GM19463 (cell line): Measurements from ENCODE around the gene GDF15.
"Not testable (repeated sequence)": the region's sequence is repeated elsewhere in the genome, so short reads cannot be mapped to it uniquely, and the experiment has no call there.

Experiments used
- ATAC-seq: cut with Tn5 transposase; IDR thresholded peaks from one replicate; pipeline ENCODE4 v1.9.1; 2021; ENCODE audit warnings: mild to moderate bottlenecking, moderate library complexity; ENCODE audit not compliant: unreplicated experiment

The GDF15 gene

GRCh38 chr19:18390065-18390907 is 4.3 kb downstream of the GDF15 start:
- ATAC-seq: no peak

DNA sequence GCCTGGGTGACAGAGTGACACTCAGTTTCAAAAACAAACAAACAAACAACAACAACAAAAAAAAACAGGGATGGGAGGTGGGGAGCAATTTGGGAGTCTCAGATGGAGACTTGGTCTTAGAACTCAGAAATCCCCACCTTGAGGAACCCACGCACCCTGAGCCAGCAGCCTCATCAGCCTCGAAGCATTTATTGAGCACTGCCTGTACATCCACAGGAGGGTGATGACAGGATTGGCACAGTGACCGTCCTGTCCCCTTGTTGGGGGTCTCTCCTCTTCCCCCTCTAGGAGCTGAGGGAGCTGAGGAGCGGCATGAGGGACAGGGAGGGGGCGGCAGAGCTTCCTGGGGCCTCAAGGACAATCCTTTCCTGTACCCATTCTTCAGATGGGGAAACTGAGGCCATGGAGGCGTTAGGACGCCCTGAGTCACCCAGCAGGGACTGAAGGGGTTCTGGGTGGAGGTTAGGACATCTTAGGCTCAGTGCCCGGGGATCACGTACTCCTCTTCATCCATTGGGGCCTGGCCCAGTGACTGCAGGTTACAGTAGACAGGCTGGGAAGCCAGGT is 5.6 kb downstream of the GDF15 start:
- no peak for ATAC-seq

DNA sequence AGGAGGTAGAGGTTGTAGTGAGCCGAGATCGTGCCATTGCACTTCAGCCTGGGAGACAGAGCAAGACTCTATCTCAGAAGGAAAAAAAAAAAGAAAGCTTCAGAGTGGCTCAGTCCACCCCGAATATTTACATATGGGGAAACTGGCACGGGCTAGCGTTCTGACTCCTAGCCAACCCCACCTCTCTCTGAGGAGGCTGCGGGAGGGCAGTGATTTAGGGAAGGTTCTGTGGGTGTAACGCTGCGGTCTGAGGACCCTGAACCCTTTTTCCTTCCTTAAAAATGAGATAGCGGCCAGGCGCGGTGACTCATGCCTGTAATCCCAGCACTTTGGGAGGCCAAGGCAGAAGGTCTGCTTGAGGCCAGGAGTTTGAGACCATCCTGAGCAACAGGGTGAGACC is 6.5 kb downstream of the GDF15 start:
- ATAC-seq: no peak

- ATAC-seq: no peak
Observed at GRCh38 chr19:18392926-18393325, 7.0 kb downstream of the GDF15 start.

DNA sequence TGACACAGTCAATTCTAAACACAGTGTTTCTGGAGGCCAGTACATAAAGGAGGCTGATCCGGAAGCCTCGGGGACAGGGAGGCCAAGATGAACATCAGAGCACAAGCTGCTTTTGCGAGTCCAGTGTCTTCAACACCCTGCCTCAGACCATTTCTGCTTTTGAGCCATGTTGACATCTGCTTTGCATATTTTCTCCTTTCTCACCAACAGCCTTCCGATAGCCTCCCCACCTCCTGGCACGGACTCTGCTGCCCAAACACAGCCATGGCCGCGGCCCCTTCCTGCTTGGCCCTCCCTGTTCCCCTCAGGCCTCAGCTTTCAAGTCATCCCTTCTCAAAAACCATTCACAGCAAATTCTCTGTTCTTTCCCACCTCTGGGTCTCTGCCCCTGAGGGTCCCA is 7.9 kb downstream of the GDF15 start:
- ATAC-seq: no peak

DNA sequence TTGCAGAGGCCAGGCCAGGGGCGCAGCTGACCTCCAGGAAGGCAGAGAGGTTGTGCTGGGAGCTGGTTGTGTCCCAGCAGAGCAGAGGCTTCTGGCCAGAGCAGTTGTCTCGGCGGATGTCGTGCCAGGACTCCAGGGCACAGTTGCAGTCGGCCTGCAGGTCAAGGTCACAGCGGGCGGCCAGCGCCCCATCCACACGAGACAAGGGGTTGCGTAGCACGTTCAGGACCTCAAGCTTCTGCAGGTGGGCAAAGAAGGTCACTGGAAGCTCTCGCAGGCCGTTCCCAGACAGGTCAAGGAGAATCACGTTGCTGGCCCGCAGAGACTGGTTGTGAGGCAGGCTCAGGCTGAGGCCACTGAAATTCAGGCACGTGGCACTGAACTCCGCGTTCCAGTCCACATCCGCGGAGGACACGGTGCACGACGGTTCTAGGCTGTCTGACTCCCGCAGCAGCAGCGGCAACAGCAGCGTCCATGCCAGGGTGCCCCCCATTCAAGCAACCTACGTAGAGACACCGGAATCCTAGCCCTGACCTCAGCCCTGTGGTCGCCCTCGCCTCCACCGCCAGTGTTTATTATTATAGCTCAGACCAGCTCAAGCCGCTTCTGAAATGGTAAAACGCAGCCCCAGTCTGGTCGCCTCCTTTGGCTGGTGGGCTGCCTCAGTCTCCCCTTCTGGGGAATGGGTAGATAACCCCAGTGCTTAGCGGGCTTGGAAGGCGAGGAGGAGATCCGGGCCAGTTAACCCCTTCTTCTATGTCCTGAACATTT is 10.7 kb downstream of the GDF15 start:
- ATAC-seq: no peak

DNA sequence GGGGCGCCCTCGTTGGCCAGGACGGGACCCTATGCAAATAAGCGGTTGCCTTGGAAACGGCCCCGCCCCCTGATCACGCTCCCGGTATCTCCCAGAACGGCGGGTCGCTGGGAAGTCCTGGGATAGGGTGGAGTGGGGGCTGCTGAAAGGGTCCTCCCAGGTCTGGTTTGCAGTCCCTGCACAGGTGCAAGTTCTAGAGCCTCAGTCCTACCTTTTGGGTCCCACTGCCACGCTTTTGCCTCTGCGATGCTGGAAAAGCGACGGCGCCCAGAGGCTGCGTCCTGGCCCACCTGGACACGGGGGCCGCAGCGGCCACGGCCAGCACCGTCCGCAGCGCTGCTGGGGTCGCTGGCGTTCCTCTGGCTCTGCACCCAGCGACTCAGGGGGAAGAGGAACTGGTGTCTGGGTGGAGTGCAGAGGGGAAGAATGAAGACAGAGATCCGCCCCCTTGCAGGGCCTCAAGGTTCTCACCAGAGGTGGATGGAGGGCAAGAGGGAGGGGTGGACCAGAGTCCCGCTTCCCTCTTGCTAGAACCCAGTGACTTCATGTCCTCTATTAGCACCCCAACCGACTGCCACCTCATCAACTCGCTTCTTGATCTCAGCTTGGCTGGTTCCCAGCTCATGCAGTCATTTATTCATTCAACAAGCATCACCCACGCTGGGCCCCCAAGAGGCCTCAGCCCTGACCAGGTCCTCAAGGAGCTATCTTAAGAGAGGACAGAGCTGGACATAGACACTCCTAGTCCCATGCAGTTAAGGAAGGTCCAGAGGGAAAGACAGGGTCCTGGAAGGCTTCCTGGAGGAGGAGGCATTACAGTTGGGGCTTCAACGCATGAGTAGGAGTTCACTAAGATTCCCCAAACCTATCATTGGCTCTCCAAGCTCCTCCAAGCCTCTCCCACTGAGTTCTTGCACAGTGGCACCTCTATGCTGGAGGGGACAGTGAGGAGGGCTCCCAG is 11.6 kb downstream of the GDF15 start, which contains the start of gene LRRC25:
TSS of gene LRRC25 (minus strand) at position 381 of the 961 bp plus-strand sequence. CDS start 659 bp downstream, outside the sequence.
- ATAC-seq: no peak

GRCh38 chr19:18399008-18399407 is 13.1 kb downstream of the GDF15 start:
- no peak for ATAC-seq

- no peak for ATAC-seq
Observed at GRCh38 chr19:18401580-18402112, 15.7 kb downstream of the GDF15 start.

GRCh38 chr19:18402455-18403248 is 16.7 kb downstream of the GDF15 start:
- ATAC-seq: not testable (repeated sequence)

DNA sequence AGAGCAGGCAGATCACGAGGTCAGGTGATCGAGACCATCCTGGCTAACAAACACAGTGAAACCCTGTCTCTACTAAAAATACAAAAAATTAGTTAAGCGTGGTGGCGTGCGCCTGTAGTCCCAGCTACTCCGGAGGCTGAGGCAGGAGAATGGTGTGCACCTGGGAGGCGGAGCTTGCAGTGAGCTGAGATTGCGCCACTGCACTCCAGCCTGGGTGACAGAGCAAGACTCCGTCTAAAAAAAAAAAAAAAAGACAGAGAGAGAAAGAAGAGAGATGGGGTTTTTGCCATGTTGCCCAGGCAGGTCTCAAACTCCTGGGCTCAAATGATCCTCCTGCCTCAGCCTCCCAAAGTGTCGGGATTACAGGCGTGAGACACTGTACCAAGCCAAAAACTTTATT is 19.8 kb downstream of the GDF15 start:
- ATAC-seq: not testable (repeated sequence)

DNA sequence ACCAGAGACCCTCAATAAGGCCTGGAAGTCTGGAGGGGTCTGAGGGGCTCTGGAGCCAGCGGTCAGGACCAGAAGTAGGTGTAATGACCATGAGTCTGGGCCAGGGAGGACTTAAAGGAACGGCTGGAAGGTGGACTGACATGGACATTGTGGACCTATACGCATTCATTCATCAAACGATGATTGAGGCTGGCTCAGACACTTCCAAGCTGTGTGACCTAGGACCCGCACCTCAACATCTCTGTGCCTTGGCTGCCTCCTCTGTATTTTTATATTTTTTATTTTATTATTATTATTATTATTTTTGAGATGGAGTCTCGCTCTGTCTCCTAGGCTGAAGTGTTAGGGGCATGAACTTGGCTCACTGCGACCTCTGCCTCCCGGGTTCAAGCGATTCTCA is 20.8 kb downstream of the GDF15 start:
- no peak for ATAC-seq

DNA sequence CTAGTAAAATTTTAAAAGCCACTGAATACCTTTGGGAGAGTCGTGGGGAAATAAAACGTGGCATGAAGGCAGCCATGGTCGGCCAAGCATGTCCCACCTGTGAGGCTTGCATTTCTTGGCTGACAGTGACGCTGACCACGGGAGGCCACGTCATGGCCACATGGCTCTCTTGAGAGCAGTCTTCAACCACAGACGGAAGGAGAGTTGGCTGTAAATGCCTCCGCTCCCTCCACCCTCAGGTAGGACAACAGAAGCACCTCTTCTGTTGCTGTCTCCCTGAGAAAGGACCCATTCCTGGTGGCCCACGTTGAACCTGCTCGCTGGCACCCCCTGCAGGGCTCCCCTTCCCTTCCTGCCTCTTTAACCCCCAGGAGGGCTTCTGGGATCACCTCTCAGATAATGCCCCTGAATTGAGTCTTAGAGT is 22.1 kb downstream of the GDF15 start:
- no peak for ATAC-seq

- ATAC-seq: no peak
Observed at GRCh38 chr19:18412610-18413239, 26.8 kb downstream of the GDF15 start.

- ATAC-seq: no peak
Observed at GRCh38 chr19:18414504-18415177, 28.7 kb downstream of the GDF15 start.

- ATAC-seq: no peak
Observed at GRCh38 chr19:18415178-18415867, 29.4 kb downstream of the GDF15 start.

DNA sequence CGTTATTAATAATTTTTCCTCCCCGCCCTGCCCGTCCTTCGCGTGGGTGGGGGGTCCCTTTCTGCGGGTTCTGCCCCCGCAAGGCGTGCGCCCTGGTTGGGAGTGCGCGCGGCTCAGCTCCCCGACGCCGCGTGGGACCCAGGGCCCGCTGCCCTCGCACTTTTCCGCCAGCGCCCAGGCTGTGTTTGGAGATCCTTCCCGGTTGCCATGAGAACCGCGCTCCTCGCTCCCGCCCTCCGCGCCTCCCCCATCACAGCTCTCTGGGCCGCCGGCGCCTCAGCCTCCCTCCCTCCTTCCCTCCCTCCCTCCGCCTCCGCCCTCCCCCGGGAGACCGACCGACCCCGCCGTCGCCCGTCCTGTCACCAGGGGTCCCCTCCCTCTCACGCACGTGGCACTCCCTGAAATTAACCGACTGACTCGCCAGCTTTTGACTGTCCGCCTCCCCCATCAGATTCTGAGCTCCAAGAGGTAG is 30.9 kb downstream of the GDF15 start:
- ATAC-seq: no peak
